Activated effector memory CD4-positive, alpha-beta T cell treated with Interleukin-2 at 50 U/mL for 16 hours (primary cell): Measurements from ENCODE around the gene ADAMTS14.
"Not testable (repeated sequence)": the region's sequence is repeated elsewhere in the genome, so short reads cannot be mapped to it uniquely, and the experiment has no call there.

Experiments
- DNase-seq: peaks from one replicate; pipeline ENCODE4 v3.0.0-alpha.2; 2020

Gene ADAMTS14

DNA sequence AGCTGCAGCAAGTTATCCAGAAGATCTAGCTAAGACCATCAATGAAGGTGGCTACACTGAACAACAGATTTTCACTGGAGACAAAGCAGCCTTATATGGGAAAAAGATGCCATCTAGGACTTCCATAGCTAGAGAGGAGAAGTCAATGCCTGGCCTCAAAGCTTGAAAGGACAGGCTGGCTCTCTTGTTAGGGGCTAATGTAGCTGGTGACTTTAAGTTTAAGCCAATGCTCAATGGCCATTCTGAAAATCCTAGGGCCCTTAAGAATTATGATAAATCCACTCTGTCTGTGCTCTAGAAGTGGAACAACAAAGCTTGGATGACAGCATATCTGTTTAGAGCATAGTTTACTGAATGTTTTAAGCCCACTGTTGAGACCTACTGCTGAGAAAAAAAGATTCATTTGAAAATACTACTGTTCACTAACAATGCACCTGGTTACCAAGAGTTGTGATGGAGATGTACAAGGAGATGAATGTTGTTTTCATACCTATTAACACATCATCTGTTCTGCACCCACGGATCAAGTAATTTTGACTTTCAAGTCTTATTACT is 13.6 kb upstream of the ADAMTS14 start:
- DNase-seq = no peak

DNA sequence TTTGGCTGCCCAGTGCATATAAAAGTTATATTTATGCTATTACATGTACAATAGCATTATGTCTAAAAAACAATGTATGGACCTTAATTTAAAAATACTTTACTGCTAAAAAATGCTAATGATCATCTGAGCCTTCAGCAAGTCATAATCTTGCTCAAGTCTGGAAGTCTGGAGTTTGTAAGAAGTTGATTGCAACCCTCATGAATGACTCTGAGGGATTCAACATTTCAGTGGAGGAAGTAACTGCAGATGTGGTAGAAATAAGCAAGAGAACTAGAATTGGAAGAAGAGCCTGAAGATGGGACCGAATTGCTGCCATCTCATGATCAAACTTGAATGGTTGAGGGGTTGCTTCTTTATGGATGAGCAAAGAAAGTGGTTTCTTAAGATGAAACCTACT is 13.0 kb upstream of the ADAMTS14 start:
- DNase-seq = no peak

- no peak for DNase-seq
Observed at GRCh38 chr10:70660722-70661121, 11.6 kb upstream of the ADAMTS14 start.

- DNase-seq = no peak
Observed at GRCh38 chr10:70661623-70662361, 10.5 kb upstream of the ADAMTS14 start.

DNA sequence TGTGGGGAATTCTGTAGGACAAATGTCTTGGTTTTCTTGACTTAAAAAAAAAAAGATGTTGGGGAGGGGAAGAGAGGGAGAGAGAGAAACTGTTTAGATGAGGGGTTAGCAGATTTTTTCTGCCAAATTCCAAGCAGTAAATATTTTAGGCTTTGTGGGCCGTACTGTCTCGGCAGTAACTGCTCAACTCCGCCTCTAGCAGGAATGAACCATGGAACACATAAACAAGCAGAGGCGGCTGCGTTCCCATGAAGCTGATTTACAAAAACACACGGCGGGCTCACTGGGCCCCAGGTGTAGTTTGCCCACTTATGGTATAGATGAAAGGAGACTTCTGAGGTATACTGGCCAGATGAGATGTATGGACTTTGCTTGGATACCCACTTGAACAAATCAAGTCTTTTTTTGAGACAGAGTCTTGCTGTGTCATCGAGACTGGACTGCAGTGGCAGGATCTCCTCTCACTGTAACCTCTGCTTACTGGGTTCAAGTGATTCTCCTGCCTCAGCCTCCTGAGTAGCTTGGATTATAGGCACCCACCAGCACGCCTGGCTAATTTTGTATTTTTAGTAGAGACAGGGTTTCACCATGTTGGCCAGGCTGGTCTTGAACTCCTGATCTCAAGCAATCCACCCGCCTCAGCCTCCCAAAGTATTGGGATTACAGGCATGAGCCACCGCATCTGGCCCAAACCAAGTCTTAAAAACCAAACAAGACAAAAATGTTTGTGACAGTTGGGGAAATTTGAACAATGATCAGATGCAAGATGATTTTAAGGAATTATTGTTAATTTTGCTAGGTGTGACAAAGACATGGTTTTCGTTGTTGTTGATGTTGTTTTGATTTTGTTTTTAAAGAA is 9.7 kb upstream of the ADAMTS14 start:
- no peak for DNase-seq

GRCh38 chr10:70663458-70664409 is 8.6 kb upstream of the ADAMTS14 start:
- not testable (repeated sequence) for DNase-seq

- DNase-seq = no peak
Observed at GRCh38 chr10:70664702-70665195, 7.6 kb upstream of the ADAMTS14 start.

- DNase-seq = no peak
Observed at GRCh38 chr10:70666960-70667798, 5.1 kb upstream of the ADAMTS14 start.

- not testable (repeated sequence) for DNase-seq
Observed at GRCh38 chr10:70667818-70668217, 4.5 kb upstream of the ADAMTS14 start.

- no peak for DNase-seq
Observed at GRCh38 chr10:70668454-70668970, 3.8 kb upstream of the ADAMTS14 start.

- DNase-seq = no peak
Observed at GRCh38 chr10:70669015-70669414, 3.3 kb upstream of the ADAMTS14 start.

DNA sequence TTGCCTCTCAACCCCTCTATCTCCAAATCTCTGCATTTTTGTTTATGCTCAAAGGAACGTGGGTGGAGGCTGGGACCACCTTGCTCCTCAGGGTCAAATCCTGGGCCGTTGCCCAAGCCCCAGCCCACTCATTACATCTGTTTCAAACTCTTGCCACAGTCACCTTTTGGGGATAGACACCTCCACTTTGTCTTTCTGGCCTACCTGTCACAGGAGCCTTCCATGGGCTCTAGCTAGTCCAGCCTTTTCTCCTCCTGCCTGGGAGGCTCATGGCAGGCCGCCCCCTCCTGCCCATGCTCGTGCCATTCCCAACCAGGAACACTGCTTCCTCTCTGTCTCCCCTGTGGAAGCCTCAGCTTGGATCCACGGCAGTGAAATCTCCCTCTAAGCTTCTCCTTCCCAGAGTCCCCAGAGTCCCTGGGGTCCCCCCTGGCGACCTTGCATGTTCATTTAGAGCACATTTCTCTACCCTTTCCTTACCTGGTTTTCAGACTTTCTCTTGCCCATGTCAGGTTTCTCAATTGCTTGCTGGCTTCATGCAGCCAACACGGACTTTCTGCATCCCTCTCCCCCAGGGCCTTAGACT is 2.5 kb upstream of the ADAMTS14 start:
- no peak for DNase-seq

DNA sequence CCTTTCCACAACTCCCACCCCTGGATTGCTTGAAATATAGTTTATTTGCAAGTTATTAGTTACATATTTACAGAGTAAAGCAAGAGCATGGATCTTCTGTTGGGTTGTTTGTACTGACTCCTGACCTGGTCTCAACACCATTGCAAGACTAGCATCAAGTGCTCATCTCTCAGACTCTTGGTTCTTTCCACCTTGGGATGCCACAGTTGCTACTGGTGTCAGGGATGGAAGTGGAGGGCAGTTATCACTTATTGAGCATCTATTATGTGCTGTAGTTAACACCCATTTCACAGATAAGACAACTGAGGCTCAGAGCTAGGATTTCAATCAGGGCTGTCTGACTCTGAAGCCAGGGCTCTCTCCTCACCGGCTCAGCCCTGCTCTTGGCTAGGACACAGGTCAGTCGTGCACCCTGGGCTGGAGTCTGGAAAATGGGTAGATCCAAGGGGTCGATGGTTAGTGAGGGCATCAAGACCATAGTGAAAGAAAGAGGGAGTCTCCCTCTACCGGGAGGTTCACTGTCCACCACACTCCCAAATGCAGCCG is 614 bp upstream of the ADAMTS14 start:
- no peak for DNase-seq

GRCh38 chr10:70673043-70673928 is 980 bp downstream of the ADAMTS14 start:
- DNase-seq = no peak

DNA sequence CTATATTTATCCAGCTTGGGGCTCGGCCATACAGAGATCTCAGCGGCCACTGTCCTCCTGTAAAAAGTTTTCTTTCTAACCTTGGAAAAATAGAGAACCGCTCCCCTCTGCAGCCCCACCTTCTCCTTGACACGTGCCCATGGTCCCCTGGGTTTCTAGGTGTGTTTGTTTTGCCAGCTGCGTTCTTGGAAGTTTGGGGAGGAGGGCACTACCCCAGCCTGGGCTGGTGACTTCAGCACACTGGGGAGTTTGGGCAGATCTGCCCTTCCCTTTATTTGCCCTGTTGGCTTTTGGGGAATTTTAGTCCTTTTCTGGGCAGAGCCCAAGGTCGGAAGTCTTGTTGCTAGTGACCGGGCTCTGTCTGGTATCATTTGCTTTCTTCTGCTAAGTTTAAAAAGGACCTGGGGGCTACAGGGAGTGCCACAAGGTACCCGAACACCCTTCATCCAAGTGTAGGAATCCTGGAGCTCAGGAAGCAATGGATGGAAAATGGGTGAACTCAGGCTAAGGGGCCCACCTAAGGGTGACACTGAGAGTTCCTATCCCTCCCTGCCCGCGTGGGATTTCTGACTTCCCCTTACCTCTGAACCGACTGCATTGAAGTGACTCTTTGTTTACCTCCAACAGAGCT is 1.7 kb downstream of the ADAMTS14 start:
- no peak for DNase-seq

DNA sequence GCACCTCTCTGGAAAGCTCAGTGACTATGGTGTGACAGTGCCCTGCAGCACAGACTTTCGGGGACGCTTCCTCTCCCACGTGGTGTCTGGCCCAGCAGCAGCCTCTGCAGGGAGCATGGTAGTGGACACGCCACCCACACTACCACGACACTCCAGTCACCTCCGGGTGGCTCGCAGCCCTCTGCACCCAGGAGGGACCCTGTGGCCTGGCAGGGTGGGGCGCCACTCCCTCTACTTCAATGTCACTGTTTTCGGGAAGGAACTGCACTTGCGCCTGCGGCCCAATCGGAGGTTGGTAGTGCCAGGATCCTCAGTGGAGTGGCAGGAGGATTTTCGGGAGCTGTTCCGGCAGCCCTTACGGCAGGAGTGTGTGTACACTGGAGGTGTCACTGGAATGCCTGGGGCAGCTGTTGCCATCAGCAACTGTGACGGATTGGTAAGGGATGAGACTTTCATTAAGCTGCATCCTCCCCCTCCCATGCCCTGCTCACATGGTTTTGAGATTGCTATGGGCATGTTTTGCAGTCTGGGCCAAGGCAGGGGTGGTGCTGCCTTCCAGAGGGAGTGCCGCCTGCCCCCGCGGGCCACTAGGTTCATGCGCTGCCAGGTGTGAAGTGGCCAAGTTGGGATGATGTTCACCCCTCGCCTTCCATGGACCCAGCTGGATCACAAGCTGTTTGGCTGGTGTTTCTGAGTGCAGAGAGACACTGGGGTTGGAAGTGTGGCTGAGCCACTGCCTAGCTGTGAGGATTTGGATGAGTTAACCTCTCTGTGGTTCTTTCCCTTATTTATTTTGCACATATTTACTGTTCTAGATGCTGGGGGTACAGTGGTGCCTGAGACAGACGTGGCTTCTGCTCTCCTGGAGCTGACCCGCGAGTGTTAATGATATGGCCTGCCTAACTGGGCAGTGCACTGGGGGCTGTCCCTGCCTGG is 2.5 kb downstream of the ADAMTS14 start:
- DNase-seq = no peak

DNA sequence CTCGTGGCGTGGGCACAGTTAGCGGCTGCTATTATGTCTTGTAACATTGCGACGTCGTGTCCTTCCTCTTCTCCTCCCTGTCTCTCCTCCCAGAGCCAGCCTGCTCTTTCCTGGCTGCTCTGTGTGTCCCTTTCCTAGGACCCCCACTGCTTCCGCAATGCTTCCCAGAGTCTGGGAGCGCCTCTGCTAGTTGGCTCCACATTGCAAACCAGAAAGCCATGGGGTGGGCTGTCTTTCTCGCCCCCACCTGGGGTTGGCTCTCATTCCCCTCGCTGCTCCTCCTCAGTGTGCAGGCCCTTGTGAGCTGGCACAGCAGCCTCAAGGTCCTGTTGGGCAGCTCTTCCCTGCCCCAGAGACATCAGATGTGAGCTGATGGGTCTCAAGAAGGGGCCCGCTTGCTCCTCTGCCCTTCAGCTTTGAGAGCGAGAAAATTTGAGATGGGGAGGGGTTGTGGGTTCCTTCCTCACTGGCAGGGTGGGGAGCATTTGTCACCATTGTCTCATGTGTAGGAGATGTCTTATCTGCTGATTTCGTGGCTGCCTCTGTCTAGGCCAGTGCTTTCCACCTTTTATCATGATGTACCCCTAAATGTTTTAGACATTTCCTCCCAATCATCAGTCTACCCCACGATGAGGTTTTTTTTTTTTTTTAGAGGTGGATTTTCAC is 3.3 kb downstream of the ADAMTS14 start:
- no peak for DNase-seq
